HepG2 (cell line): ENCODE results near the gene THBS1. TPM values are rescaled to one million over a fixed set of nuclear protein-coding genes. Genes with fewer than 3 reads are reported as not detected.

Source experiments
- ATAC-seq: fragments of 200-7000 bp; cut with Tn5 transposase; 3 replicates; pipeline ENCODE4 v1.9.1; 2020; ENCODE audit warnings: mild to moderate bottlenecking, moderate library complexity
- BruUV-seq: library from RNA; stranded (reverse); fragments of 400-500 nt; replicated peaks from 2 replicates; lab custom pipeline; 2021; lab: Mats Ljungman, UMichigan
- CTCF ChIA-PET: fragments of 300-600 bp; formaldehyde crosslinking; extraction: SDS; loops from one replicate; lab custom pipeline; 2021; ENCODE audit warnings: low total read pairs, inconsistent platforms, low intra/inter-chr PET ratio; lab: Yijun Ruan, JAX
- POLR2A ChIA-PET: fragments of 350-600 bp; sonication (Branson Sonifier 250); formaldehyde crosslinking; loops from one replicate; lab custom pipeline; 2020; ENCODE audit warnings: antibody characterized with exemption, inconsistent platforms; lab: Yijun Ruan, JAX
- DNase-seq: peaks from one replicate; pipeline ENCODE4 v3.0.0-alpha.2; 2015; ENCODE audit warnings: low spot score
- FAIRE-seq: peaks from 3 replicates; lab custom pipeline; 2011; peaks lifted over from hg19 to GRCh38; lab: Jason Lieb, UNC
- H2AFZ ChIP-seq: one replicate; pipeline ENCODE4 v1.6.1; 2011; ENCODE audit warnings: low read length, inconsistent platforms
- H3K27ac ChIP-seq: fragments of 300-600 bp; 3 replicates; pipeline ENCODE4 v1.8.0; 2011; ENCODE audit warnings: mixed run types, mild to moderate bottlenecking, mixed read lengths, low read length, inconsistent platforms; ENCODE audit not compliant: insufficient read depth; ENCODE audit errors: extremely low read length
- H3K27me3 ChIP-seq, 2 experiments: fragments of 200-600 bp in 1 of 2; 2 replicates in 1 of 2; 3 replicates in 1 of 2; pipeline versions ENCODE4 v1.6.0 to v1.8.0; 2011; ENCODE audit warnings: low read length in 2 of 2, mild to moderate bottlenecking in 2 of 2, moderate library complexity in 2 of 2, inconsistent platforms in 1 of 2; ENCODE audit not compliant: insufficient read depth in 2 of 2, control insufficient read depth in 1 of 2
- H3K36me3 ChIP-seq, 2 experiments: fragments of 200-600 bp in 1 of 2; replicated peaks in 1 of 2; 2 replicates in 1 of 2; 3 replicates in 1 of 2; pipeline versions ENCODE4 v1.5.1 to v1.8.0; 2011; ENCODE audit warnings: low read length in 2 of 2, inconsistent platforms in 1 of 2; ENCODE audit not compliant: insufficient read depth in 2 of 2, control insufficient read depth in 1 of 2
- H3K4me1 ChIP-seq: 2 replicates; pipeline ENCODE4 v1.5.1; 2012; ENCODE audit warnings: low read length, inconsistent platforms; ENCODE audit not compliant: insufficient read depth
- H3K4me2 ChIP-seq: 2 replicates; pipeline ENCODE4 v1.6.0; 2011; ENCODE audit warnings: low read depth, low read length, inconsistent platforms
- H3K4me3 ChIP-seq, 3 experiments: fragments of 200-600 bp in 1 of 3; sonication (generic), shearing (Covaris generic) in 1 of 3; replicated peaks in 1 of 3; 2 replicates each; pipeline ENCODE4 v1.5.1; 2011 to 2016; ENCODE audit warnings: low read length in 3 of 3, inconsistent platforms in 2 of 3, low read depth in 2 of 3, mild to moderate bottlenecking in 2 of 3, control low read depth in 1 of 3, mixed read lengths in 1 of 3; ENCODE audit not compliant: insufficient read depth in 1 of 3
- H3K79me2 ChIP-seq: one replicate; pipeline ENCODE4 v1.6.1; 2011; ENCODE audit warnings: low read length, inconsistent platforms; ENCODE audit not compliant: insufficient read depth
- H3K9ac ChIP-seq: 2 replicates; pipeline ENCODE4 v1.6.0; 2011; ENCODE audit warnings: mild to moderate bottlenecking, low read depth, low read length, inconsistent platforms; ENCODE audit not compliant: insufficient read depth
- H3K9me3 ChIP-seq: 2 replicates; pipeline ENCODE4 v1.5.1; 2012; ENCODE audit warnings: mild to moderate bottlenecking, low read length
- H4K20me1 ChIP-seq: 2 replicates; pipeline ENCODE4 v1.6.0; 2011; ENCODE audit warnings: inconsistent platforms, mild to moderate bottlenecking, low read length, moderate library complexity; ENCODE audit not compliant: insufficient read depth
- ELF3 ChIP-seq: IDR thresholded peaks from 2 replicates; pipeline ENCODE4 v1.6.1; 2016; ENCODE audit warnings: missing genetic modification reagents, missing compliant biosample characterization
- EZH2 ChIP-seq: conservative IDR thresholded peaks from 2 replicates; pipeline ENCODE4 v1.6.1; 2012; ENCODE audit warnings: mild to moderate bottlenecking, low read depth, low read length, moderate library complexity
- HNRNPK ChIP-seq: fragments of 200-400 bp; formaldehyde crosslinking; IDR thresholded peaks from 2 replicates; pipeline ENCODE4 v1.6.1; 2018; ENCODE audit warnings: low read length, low read depth, moderate library complexity, mild to moderate bottlenecking; ENCODE audit not compliant: poor library complexity, severe bottlenecking
- SIN3B ChIP-seq: fragments of 150-350 bp; IDR thresholded peaks from 2 replicates; pipeline ENCODE4 v1.6.1; 2014; ENCODE audit warnings: low read length
- ZNF142 ChIP-seq: sonication (generic); formaldehyde crosslinking; IDR thresholded peaks from 2 replicates; pipeline ENCODE4 v1.4.0; 2020; ENCODE audit warnings: missing genetic modification reagents
- WGBS: methylation state at CpG from one replicate; pipeline ENCODE4 v1.1.6; 2017; ENCODE audit warnings: low lambda C conversion rate; 5-methylcytosine and 5-hydroxymethylcytosine counted together
- in situ Hi-C: cut with HindIII; loops from 2 replicates; pipeline ENCODE4 v1.10.0; 2017; ENCODE audit warnings: low pct_unique_long_range_greater_than_20kb; ENCODE audit not compliant: extremely low pct_ligation_motif_present
- intact Hi-C: fragments of 100-400 bp; cut with micrococcal nuclease; formaldehyde crosslinking; loops from one replicate; pipeline ENCODE4 v1.10.0; 2022; ENCODE audit not compliant: unreplicated experiment
- polyA plus RNA-seq, 8 experiments: library from polyadenylated mRNA; depleted of rRNA in 3 of 8; stranded (reverse) in 7 of 8; unstranded in 1 of 8; fragments of >200 nt; fragmentation: Illumina TruSeq in 4 of 8; extraction: Trizol in 4 of 8; gene quantifications; 2 replicates each; pipeline versions ENCODE4 v1.2.1 to v1.2.3, GENCODE V29; 2011 to 2016; ENCODE audit warnings: low read depth in 4 of 8, missing spikeins in 1 of 8, mixed read lengths in 1 of 8; ENCODE audit not compliant: insufficient read depth in 1 of 8
- total RNA-seq, 5 experiments: library from RNA; depleted of rRNA; stranded (reverse); fragments of >200 nt; fragmentation: Illumina TruSeq; extraction: Trizol; gene quantifications; 2 replicates each; pipeline ENCODE4 v1.2.3, GENCODE V29; 2016; ENCODE audit warnings: low read depth in 1 of 5

The THBS1 gene
- total and polyA plus RNA-seq, 2 of the 13 experiments (the other 11 are each of a cell fraction or from before 2014, with no cell fraction given) = 54.7 to 67.1 TPM

GRCh38 chr15:39598958-39599845 lies 18.3 kb downstream of the THBS1 start:
- in situ Hi-C loops (no loop called here), intact Hi-C loops (no loop called here)
- Histone ChIP-seq H2AFZ (no peak overlapping the region), H4K20me1 (no peaks in the 10 kb centered on the region), H3K36me3 (peaks cover 9 to 13% of the 10 kb centered on the region in 2 experiments), H3K4me2 (no peak overlapping the region), H3K9me3 (no peaks in the 10 kb centered on the region), H3K9ac (no peak overlapping the region), H3K4me1 (no peaks in the 10 kb centered on the region), H3K79me2 (no peaks in the 10 kb centered on the region), H3K27me3 (no peaks in the 10 kb centered on the region), H3K27ac (no peak overlapping the region), H3K4me3 (no peak overlapping the region)
- DNase-seq (no peak), ATAC-seq (no peak; the same call in 2 of the 3 replicates), FAIRE-seq (no peak)
- ChIA-PET POLR2A (interaction anchor here (1.8 kb wide), 1 partner anchor 427 kb away, joined by 8 read pairs; no protein-coding TSS in a partner anchor), CTCF (no interaction called here)
- 69% methylated on average over 12 of the region's 12 CpGs for WGBS
- TF ChIP-seq HNRNPK = peak; percentile 68
- no peak for TF ChIP-seq ELF3 (CRISPR knock-in tag)
- TF ChIP-seq EZH2 = no peak
- no peak for TF ChIP-seq ZNF142 (CRISPR knock-in tag)
- TF ChIP-seq SIN3B = no peak
- no TSS peak for BruUV-seq
